HepG2 (cell line): ENCODE data around the gene TSC1. TPM values are rescaled to one million over a fixed set of nuclear protein-coding genes. Genes with fewer than 3 reads are reported as not detected.

Experiments used
- CREB1 ChIP-seq, 2 experiments: fragments of 450-650 bp in 1 of 2; IDR thresholded peaks; 2 replicates each; pipeline ENCODE4 v1.6.1; 2016 to 2017; ENCODE audit warnings: control low read depth in 1 of 2, mild to moderate bottlenecking in 1 of 2, missing compliant biosample characterization in 1 of 2, missing genetic modification characterization in 1 of 2
- DPF2 ChIP-seq: sonication (generic); formaldehyde crosslinking; IDR thresholded peaks from 2 replicates; pipeline ENCODE4 v1.4.0; 2020; ENCODE audit warnings: mild to moderate bottlenecking, low read depth, missing genetic modification reagents, borderline replicate concordance
- ESRRA ChIP-seq: sonication (generic); formaldehyde crosslinking; IDR thresholded peaks from 2 replicates; pipeline ENCODE4 v1.5.1; 2020; ENCODE audit warnings: mild to moderate bottlenecking, low read depth, missing genetic modification reagents
- GABPA ChIP-seq, 2 experiments: IDR thresholded peaks; 2 replicates each; pipeline ENCODE4 v1.6.1; 2011 to 2016; ENCODE audit warnings: low read depth in 2 of 2, low read length in 1 of 2, missing biosample characterization in 1 of 2, missing genetic modification characterization in 1 of 2
- IKZF1 ChIP-seq: fragments of 450-650 bp; IDR thresholded peaks from 2 replicates; pipeline ENCODE4 v1.7.1; 2016
- MEIS2 ChIP-seq: sonication (generic); formaldehyde crosslinking; IDR thresholded peaks from 2 replicates; pipeline ENCODE4 v1.9.0; 2021; ENCODE audit warnings: mild to moderate bottlenecking, missing genetic modification reagents
- SMARCE1 ChIP-seq: fragments of 450-650 bp; IDR thresholded peaks from 2 replicates; pipeline ENCODE4 v1.6.1; 2017; ENCODE audit warnings: borderline replicate concordance
- TBX2 ChIP-seq: sonication (generic); formaldehyde crosslinking; IDR thresholded peaks from 2 replicates; pipeline ENCODE4 v1.5.0; 2020; ENCODE audit warnings: missing genetic modification reagents, mild to moderate bottlenecking, borderline replicate concordance
- YY1 ChIP-seq: IDR thresholded peaks from 2 replicates; pipeline ENCODE4 v1.6.1; 2011; ENCODE audit warnings: low read length, low read depth, moderate library complexity, mild to moderate bottlenecking; ENCODE audit not compliant: insufficient read depth, insufficient replicate concordance
- ZFAT ChIP-seq: sonication (generic); formaldehyde crosslinking; conservative IDR thresholded peaks from 2 replicates; pipeline ENCODE4 v1.8.1; 2023; ENCODE audit warnings: missing genetic modification reagents, inconsistent platforms
- ZFP36L1 ChIP-seq: sonication (generic); formaldehyde crosslinking; IDR thresholded peaks from 2 replicates; pipeline ENCODE4 v1.8.0; 2022; ENCODE audit warnings: mild to moderate bottlenecking, missing genetic modification reagents, moderate library complexity
- ZGPAT ChIP-seq: IDR thresholded peaks from 2 replicates; pipeline ENCODE4 v1.6.1; 2016; ENCODE audit warnings: mild to moderate bottlenecking
- ZNF225 ChIP-seq: sonication (generic); formaldehyde crosslinking; IDR thresholded peaks from 2 replicates; pipeline ENCODE4 v1.4.0; 2020; ENCODE audit warnings: mild to moderate bottlenecking, missing genetic modification reagents
- ZNF296 ChIP-seq: sonication (generic); formaldehyde crosslinking; conservative IDR thresholded peaks from 2 replicates; pipeline ENCODE4 v1.5.0; 2020; ENCODE audit warnings: mild to moderate bottlenecking, missing genetic modification reagents
- ZNF792 ChIP-seq: IDR thresholded peaks from 2 replicates; pipeline ENCODE4 v1.6.1; 2016
- polyA plus RNA-seq, 8 experiments: library from polyadenylated mRNA; depleted of rRNA in 3 of 8; stranded (reverse) in 7 of 8; unstranded in 1 of 8; fragments of >200 nt; fragmentation: Illumina TruSeq in 4 of 8; extraction: Trizol in 4 of 8; gene quantifications; 2 replicates each; pipeline versions ENCODE4 v1.2.1 to v1.2.3, GENCODE V29; 2011 to 2016; ENCODE audit warnings: low read depth in 4 of 8, missing spikeins in 1 of 8, mixed read lengths in 1 of 8; ENCODE audit not compliant: insufficient read depth in 1 of 8
- total RNA-seq, 5 experiments: library from RNA; depleted of rRNA; stranded (reverse); fragments of >200 nt; fragmentation: Illumina TruSeq; extraction: Trizol; gene quantifications; 2 replicates each; pipeline ENCODE4 v1.2.3, GENCODE V29; 2016; ENCODE audit warnings: low read depth in 1 of 5
- TF ChIP-seq, protein P1 (sequence below): IDR thresholded peaks from 2 replicates; pipeline ENCODE4 v1.6.1; 2012; ENCODE audit warnings: low read length, improper control_type of control experiment
- TF ChIP-seq, protein P2 (sequence below): sonication (generic); formaldehyde crosslinking; IDR thresholded peaks from 2 replicates; pipeline ENCODE4 v1.5.0; 2020; ENCODE audit warnings: missing genetic modification reagents
- TF ChIP-seq, protein P3 (sequence below): sonication (generic); formaldehyde crosslinking; IDR thresholded peaks from 2 replicates; pipeline ENCODE4 v1.9.0; 2021; ENCODE audit warnings: missing genetic modification reagents, borderline replicate concordance
- TF ChIP-seq, protein P4 (sequence below), 2 experiments: fragments of 450-650 bp in 1 of 2; sonication (generic) in 1 of 2; formaldehyde crosslinking; IDR thresholded peaks; 2 replicates each; pipeline versions ENCODE4 v1.5.0 to v1.8.0; 2020 to 2022; ENCODE audit warnings: mild to moderate bottlenecking in 1 of 2, missing genetic modification reagents in 1 of 2

TSC1 gene
- total and polyA plus RNA-seq, 2 of the 13 experiments (the other 11 are each of a cell fraction or from before 2014, with no cell fraction given): 31.6 to 66.1 TPM

GRCh38 chr9:132944294-132945185 is at the start of gene TSC1 (continued):
- TF ChIP-seq, protein P1, sequence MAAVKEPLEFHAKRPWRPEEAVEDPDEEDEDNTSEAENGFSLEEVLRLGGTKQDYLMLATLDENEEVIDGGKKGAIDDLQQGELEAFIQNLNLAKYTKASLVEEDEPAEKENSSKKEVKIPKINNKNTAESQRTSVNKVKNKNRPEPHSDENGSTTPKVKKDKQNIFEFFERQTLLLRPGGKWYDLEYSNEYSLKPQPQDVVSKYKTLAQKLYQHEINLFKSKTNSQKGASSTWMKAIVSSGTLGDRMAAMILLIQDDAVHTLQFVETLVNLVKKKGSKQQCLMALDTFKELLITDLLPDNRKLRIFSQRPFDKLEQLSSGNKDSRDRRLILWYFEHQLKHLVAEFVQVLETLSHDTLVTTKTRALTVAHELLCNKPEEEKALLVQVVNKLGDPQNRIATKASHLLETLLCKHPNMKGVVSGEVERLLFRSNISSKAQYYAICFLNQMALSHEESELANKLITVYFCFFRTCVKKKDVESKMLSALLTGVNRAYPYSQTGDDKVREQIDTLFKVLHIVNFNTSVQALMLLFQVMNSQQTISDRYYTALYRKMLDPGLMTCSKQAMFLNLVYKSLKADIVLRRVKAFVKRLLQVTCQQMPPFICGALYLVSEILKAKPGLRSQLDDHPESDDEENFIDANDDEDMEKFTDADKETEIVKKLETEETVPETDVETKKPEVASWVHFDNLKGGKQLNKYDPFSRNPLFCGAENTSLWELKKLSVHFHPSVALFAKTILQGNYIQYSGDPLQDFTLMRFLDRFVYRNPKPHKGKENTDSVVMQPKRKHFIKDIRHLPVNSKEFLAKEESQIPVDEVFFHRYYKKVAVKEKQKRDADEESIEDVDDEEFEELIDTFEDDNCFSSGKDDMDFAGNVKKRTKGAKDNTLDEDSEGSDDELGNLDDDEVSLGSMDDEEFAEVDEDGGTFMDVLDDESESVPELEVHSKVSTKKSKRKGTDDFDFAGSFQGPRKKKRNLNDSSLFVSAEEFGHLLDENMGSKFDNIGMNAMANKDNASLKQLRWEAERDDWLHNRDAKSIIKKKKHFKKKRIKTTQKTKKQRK: no peak
- TF ChIP-seq ESRRA (CRISPR knock-in tag): peak; percentile 31; the same call in 1 of the 2 replicates
- TF ChIP-seq YY1: peak; percentile 98
- TF ChIP-seq ZNF792 (CRISPR knock-in tag): peak; percentile 66
- TF ChIP-seq, protein P2, sequence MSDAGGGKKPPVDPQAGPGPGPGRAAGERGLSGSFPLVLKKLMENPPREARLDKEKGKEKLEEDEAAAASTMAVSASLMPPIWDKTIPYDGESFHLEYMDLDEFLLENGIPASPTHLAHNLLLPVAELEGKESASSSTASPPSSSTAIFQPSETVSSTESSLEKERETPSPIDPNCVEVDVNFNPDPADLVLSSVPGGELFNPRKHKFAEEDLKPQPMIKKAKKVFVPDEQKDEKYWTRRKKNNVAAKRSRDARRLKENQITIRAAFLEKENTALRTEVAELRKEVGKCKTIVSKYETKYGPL (CRISPR knock-in tag): no peak
- no peak for TF ChIP-seq DPF2 (CRISPR knock-in tag)
- TF ChIP-seq SMARCE1: no peak
- TF ChIP-seq ZFP36L1 (CRISPR knock-in tag): no peak
- TF ChIP-seq, protein P3, sequence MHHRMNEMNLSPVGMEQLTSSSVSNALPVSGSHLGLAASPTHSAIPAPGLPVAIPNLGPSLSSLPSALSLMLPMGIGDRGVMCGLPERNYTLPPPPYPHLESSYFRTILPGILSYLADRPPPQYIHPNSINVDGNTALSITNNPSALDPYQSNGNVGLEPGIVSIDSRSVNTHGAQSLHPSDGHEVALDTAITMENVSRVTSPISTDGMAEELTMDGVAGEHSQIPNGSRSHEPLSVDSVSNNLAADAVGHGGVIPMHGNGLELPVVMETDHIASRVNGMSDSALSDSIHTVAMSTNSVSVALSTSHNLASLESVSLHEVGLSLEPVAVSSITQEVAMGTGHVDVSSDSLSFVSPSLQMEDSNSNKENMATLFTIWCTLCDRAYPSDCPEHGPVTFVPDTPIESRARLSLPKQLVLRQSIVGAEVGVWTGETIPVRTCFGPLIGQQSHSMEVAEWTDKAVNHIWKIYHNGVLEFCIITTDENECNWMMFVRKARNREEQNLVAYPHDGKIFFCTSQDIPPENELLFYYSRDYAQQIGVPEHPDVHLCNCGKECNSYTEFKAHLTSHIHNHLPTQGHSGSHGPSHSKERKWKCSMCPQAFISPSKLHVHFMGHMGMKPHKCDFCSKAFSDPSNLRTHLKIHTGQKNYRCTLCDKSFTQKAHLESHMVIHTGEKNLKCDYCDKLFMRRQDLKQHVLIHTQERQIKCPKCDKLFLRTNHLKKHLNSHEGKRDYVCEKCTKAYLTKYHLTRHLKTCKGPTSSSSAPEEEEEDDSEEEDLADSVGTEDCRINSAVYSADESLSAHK (CRISPR knock-in tag): no peak
- 0 out of 2 replicates have a peak, but pooled peaks have one; percentile 39 for TF ChIP-seq MEIS2 (CRISPR knock-in tag)
- peak; percentile 85 for TF ChIP-seq TBX2 (CRISPR knock-in tag)
- no peak for TF ChIP-seq ZFAT (CRISPR knock-in tag)
- peak; percentile 4; the same call in 1 of the 2 replicates for TF ChIP-seq GABPA (IDR thresholded peaks at IDR 0.05; ENCODE audit: low read depth, low read length)
- TF ChIP-seq GABPA (CRISPR knock-in tag; IDR thresholded peaks at IDR 0.05; ENCODE audit: low read depth): peak; percentile 59
- TF ChIP-seq ZNF296 (CRISPR knock-in tag): no peak
- peak; percentile 95 for TF ChIP-seq ZGPAT
- peak; percentile 44; the same call in 1 of the 2 replicates for TF ChIP-seq ZNF225 (CRISPR knock-in tag)
- TF ChIP-seq CREB1 (IDR thresholded peaks at IDR 0.05): peak; percentile 85
- TF ChIP-seq CREB1 (CRISPR knock-in tag; IDR thresholded peaks at IDR 0.05): peak; percentile 91
- TF ChIP-seq, protein P4, sequence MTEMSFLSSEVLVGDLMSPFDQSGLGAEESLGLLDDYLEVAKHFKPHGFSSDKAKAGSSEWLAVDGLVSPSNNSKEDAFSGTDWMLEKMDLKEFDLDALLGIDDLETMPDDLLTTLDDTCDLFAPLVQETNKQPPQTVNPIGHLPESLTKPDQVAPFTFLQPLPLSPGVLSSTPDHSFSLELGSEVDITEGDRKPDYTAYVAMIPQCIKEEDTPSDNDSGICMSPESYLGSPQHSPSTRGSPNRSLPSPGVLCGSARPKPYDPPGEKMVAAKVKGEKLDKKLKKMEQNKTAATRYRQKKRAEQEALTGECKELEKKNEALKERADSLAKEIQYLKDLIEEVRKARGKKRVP (CRISPR knock-in tag; IDR thresholded peaks at IDR 0.05): peak in 1 of 2 experiments; percentile 56; a peak in 2 of 4 replicates
- no peak for TF ChIP-seq IKZF1
